Measurements from ENCODE around the gene PPARG. TPM values are rescaled to one million over a fixed set of nuclear protein-coding genes. Genes with fewer than 3 reads are reported as not detected.
"Not testable (repeated sequence)": the region's sequence is repeated elsewhere in the genome, so short reads cannot be mapped to it uniquely, and the experiment has no call there.

Gene PPARG
- total and polyA plus RNA-seq, 2 donors, result 18.6 to 62.9 TPM

DNA sequence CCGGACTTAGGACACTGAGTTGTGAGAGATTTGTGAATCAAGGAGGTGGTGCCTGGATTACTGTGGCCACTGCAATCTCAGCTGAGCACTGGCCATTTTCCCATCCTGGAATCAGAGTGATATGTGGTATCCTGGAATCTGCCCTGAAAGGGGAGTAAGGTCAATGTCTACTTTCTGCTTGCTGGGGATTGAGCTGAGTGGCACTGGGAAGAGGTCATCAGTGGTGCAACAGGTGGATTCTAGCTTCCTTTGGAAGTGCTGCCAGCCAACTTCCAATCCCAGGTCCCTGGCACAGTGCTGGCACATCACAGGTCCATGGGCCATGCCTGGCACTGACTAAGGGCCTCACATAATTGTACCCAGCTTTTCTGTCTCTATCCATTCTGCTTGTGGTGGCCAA is 174.8 kb downstream of the PPARG start:
- no peak overlapping the region for H3K4me3 ChIP-seq (ENCODE audit: low read depth, low read length)
- DNase-seq (ENCODE audit: extremely low spot score), result no peak
- no peaks in the 10 kb centered on the region for H3K4me1 ChIP-seq (ENCODE audit: insufficient read depth)
- no peaks in the 10 kb centered on the region for H3K36me3 ChIP-seq (ENCODE audit: insufficient read depth)
- WGBS, result 94% methylated on average over 1 of the region's 1 CpG
- H3K27ac ChIP-seq (ENCODE audit: low read depth), result no peak overlapping the region

DNA sequence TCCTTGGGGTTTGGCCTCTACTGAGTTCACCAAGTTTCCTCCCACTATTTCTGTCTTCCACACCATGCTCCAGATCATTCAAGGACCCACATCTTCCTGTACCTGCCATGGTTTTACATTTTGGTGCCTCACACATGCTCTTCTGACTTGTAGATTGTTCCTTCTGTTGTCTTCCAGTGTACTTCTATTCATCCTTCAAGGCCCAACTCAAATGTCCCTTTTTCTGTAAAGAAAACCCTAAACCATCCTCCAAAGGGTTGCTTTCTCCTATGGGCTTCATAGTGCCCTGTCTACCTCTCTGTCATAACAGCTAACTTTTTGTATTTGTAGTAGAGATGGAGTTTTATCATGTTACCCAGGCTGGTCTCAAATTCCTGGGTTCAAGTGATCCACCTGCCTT is 175.3 kb downstream of the PPARG start:
- no peaks in the 10 kb centered on the region for H3K4me1 ChIP-seq (ENCODE audit: insufficient read depth)
- no peak overlapping the region for H3K4me3 ChIP-seq (ENCODE audit: low read depth, low read length)
- DNase-seq (ENCODE audit: extremely low spot score), result no peak
- H3K27ac ChIP-seq (ENCODE audit: low read depth), result no peak overlapping the region
- no peaks in the 10 kb centered on the region for H3K36me3 ChIP-seq (ENCODE audit: insufficient read depth)

DNA sequence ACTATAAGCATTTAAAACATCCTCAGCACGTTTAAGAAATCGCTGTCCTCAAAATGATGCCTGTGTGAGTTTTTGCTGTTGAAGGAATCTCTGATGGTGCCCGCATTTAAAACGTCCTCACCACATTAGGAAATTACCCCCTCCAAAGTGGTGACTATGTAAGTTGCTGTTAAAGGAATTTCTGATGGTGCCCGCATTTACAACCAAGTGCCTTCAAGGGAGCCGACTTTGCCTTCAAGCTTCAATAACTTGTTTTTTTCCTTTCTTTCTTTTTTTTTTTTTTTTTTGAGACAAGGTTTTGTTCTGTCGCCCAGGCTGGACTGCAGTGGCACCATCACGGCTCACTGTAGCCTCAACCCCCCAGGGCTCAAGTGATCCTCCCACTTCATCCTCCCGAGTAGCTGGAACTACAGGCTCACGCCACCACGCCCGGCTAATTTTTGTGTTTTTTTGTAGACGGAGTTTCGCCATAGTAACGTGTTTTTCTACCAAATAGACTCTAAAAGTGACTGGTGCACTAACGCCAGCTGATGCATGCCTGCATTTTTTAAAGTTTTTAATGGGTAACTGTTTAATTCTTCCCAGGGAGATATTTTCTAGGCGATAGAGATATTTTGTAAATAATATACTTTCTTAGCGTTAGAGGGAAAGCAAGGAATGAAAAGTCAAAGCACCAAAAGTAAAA is 176.4 kb downstream of the PPARG start:
- Histone ChIP-seq H3K36me3 (ENCODE audit: insufficient read depth) (no peaks in the 10 kb centered on the region), H3K4me1 (ENCODE audit: insufficient read depth) (no peaks in the 10 kb centered on the region), H3K27ac (ENCODE audit: low read depth) (no peak overlapping the region), H3K4me3 (ENCODE audit: low read depth, low read length) (no peak overlapping the region)
- no peak for DNase-seq (ENCODE audit: extremely low spot score)
- 80% methylated on average over 18 of the region's 18 CpGs for WGBS

DNA sequence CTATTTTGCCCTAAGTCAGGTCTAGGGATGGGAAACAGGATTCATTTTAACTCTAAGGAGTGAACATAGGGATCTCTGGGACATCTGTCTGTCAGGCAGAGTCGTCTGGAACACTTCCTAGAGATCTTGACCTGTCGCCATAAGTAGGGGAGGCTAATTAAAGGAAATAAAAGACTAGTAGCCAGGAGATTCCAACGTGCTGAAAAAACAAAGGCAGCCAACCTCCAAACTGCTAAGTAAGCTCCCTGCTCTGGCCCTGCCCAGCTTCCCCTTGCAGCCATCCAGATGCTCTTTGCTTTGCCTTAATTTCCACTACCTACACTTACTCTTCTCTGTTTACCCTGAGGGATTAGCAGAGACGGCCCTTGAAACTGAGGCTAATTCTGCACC is 177.0 kb downstream of the PPARG start:
- no peaks in the 10 kb centered on the region for H3K4me1 ChIP-seq (ENCODE audit: insufficient read depth)
- no peak overlapping the region for H3K4me3 ChIP-seq (ENCODE audit: low read depth, low read length)
- H3K36me3 ChIP-seq (ENCODE audit: insufficient read depth), result no peaks in the 10 kb centered on the region
- no peak overlapping the region for H3K27ac ChIP-seq (ENCODE audit: low read depth)
- no peak for DNase-seq (ENCODE audit: extremely low spot score)
- WGBS, result 25% methylated on average over 4 of the region's 4 CpGs

DNA sequence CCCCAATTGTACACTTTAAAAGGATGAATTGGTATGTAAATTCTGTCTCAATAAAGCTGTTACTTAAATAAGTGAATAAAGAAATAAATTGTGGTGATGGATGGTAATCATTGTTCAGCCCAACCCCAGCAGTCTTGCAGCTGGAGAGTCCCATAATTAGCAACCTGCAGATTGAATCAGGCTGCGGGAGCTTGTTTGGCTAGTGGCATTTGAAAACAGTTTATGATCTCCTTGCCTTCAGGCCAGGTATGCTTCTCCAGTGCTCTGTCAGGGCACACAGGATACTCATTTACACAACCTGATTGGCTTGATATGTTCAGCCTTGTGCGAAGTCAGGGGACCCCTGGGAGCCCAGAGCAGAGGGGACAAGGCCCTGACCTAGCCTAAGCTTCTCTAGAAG is 178.9 kb downstream of the PPARG start:
- H3K36me3 ChIP-seq (ENCODE audit: insufficient read depth), result no peaks in the 10 kb centered on the region
- no peaks in the 10 kb centered on the region for H3K4me1 ChIP-seq (ENCODE audit: insufficient read depth)
- no peak overlapping the region for H3K27ac ChIP-seq (ENCODE audit: low read depth)
- DNase-seq (ENCODE audit: extremely low spot score), result no peak
- WGBS, result 90% methylated on average over 2 of the region's 2 CpGs
- H3K4me3 ChIP-seq (ENCODE audit: low read depth, low read length), result no peak overlapping the region

DNA sequence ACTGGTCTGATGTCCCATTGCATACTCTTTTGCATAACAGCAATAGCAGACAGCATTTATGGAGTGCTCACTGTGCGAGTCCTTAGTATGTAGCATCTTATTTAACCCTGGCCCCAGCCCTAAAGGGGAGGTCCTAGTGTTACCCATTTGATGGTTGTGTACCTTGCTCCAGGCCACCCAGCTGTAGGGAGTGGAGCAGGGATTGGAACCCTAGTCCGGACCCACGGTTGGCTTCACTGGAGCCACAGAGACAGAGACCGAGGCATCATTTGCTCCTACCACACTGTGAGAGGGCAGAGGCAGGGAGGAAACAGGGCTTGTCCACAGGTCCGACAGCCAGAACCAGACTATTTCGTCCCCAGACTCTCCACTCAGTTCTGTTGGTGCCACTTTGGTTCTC is 179.4 kb downstream of the PPARG start:
- WGBS, result 90% methylated on average over 6 of the region's 6 CpGs
- DNase-seq (ENCODE audit: extremely low spot score), result no peak

DNA sequence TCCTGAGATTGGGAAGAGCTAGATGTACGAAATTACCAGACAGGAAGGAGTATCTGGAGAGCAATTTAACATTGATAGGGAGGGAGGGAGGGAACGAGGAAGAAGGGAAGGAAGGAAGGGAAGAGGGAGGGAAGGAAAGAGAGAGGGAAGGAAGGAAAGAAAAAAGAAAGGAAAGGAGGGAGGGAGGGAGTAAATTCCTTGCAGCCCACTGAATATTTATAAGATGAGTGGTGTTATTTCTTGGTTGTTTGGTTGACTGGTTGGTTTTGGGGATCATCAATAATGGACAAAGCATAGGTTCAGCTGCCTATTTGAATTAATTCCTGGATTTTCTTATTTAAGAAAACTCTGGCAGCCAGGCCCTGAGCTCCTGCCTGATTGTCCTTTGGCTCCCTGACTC is 179.9 kb downstream of the PPARG start:
- H3K27ac ChIP-seq (ENCODE audit: low read depth), result no peak overlapping the region
- no peaks in the 10 kb centered on the region for H3K4me1 ChIP-seq (ENCODE audit: insufficient read depth)
- DNase-seq (ENCODE audit: extremely low spot score), result no peak
- WGBS, result 54% methylated on average over 2 of the region's 2 CpGs
- H3K36me3 ChIP-seq (ENCODE audit: insufficient read depth), result no peaks in the 10 kb centered on the region
- no peak overlapping the region for H3K4me3 ChIP-seq (ENCODE audit: low read depth, low read length)

More for the DNA sequence above, 179.4 kb downstream of the PPARG start:
- Histone ChIP-seq H3K4me1 (ENCODE audit: insufficient read depth) (no peaks in the 10 kb centered on the region), H3K36me3 (ENCODE audit: insufficient read depth) (no peaks in the 10 kb centered on the region), H3K4me3 (ENCODE audit: low read depth, low read length) (no peak overlapping the region), H3K27ac (ENCODE audit: low read depth) (no peak overlapping the region)

DNA sequence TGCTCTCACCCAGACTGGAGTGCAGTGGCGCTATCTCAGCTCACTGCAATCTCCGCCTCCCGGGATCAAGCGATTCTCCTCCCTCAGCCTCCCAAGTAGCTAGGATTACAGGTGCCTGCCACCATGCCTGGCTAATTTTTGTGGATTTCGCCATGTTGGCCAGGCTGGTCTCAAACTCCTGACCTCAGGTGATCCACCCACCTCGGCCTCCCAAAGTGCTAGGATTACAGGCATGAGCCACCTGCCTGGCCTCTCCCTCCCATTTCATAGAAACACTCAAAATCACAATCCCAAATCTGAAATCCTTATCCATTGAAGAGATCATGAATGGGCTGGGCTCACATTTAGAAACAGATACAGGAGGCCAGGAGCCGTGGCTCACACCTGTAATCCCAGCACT is 180.4 kb downstream of the PPARG start:
- H3K27ac ChIP-seq (ENCODE audit: low read depth); DNase-seq (ENCODE audit: extremely low spot score); H3K4me3 ChIP-seq (ENCODE audit: low read depth, low read length); H3K4me1 ChIP-seq (ENCODE audit: insufficient read depth); H3K36me3 ChIP-seq (ENCODE audit: insufficient read depth): not testable (repeated sequence)
- 81% methylated on average over 7 of the region's 7 CpGs for WGBS

DNA sequence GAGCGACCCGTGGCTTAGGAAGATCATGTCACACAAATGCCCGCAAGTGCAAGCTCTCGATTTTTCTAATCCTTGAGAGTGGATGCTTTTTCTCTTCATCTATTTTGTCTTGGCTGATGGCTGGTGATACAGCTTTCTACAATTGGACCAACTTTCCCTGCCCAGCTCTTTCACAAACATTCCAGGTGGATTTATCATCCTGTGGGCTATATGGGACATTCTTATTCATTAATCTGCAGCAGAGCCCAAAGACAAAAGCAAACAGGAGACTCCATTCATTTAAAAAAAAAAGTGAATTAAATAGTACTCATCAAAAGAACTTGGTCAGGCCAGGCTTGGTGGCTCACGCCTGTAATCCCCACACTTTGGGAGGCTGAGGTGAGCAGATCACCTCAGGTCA is 181.2 kb downstream of the PPARG start:
- 94% methylated on average over 5 of the region's 5 CpGs for WGBS
- Histone ChIP-seq H3K27ac (ENCODE audit: low read depth) (no peak overlapping the region), H3K4me3 (ENCODE audit: low read depth, low read length) (no peak overlapping the region), H3K36me3 (ENCODE audit: insufficient read depth) (no peaks in the 10 kb centered on the region), H3K4me1 (ENCODE audit: insufficient read depth) (no peaks in the 10 kb centered on the region)
- no peak for DNase-seq (ENCODE audit: extremely low spot score)

DNA sequence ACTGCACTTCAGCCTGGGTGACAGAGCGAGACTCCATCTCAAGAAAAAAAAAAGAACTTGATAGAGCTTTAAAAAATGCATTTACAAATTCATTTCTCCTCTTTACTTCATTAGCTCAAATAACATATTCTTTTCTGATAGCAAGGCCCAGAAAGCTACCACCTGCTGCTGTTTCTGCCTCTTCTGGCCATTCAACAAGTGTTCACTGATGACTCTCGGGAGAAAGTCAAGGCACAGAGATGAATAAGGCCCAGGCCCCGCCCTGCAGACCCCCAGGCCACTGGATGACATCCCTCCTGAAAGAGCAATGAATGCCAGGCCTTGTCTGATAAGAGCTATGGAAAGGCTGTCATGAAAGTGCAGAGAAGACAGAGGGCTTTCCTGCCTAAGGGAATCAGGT is 181.8 kb downstream of the PPARG start:
- no peaks in the 10 kb centered on the region for H3K36me3 ChIP-seq (ENCODE audit: insufficient read depth)
- no peak overlapping the region for H3K4me3 ChIP-seq (ENCODE audit: low read depth, low read length)
- WGBS, result 91% methylated on average over 3 of the region's 3 CpGs
- no peak overlapping the region for H3K27ac ChIP-seq (ENCODE audit: low read depth)
- H3K4me1 ChIP-seq (ENCODE audit: insufficient read depth), result no peaks in the 10 kb centered on the region
- DNase-seq (ENCODE audit: extremely low spot score), result no peak

DNA sequence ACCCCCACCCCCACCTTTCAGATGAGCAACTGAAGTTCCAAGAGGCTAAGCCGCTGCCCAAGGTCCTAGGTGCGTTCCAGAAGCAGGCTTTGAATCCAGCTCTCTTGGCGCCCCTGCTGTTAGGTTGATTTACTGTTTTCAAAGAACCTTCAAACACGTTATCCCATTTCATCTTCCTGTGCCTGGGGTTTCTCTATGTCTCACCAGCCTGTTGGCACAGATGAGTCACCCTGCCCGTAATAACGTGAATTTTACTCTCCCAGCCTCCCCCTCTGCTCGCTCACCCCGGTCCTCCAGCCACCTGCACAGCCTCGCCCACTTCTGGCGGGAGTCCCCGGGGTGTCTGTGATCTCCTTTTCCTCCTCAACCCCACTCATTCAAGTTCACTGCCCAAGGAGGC is 182.4 kb downstream of the PPARG start:
- Histone ChIP-seq H3K36me3 (ENCODE audit: insufficient read depth) (no peaks in the 10 kb centered on the region), H3K4me1 (ENCODE audit: insufficient read depth) (peaks cover 4% of the 10 kb centered on the region), H3K4me3 (ENCODE audit: low read depth, low read length) (no peak overlapping the region), H3K27ac (ENCODE audit: low read depth) (no peak overlapping the region)
- DNase-seq (ENCODE audit: extremely low spot score), result no peak
- WGBS, result 65% methylated on average over 11 of the region's 11 CpGs

DNA sequence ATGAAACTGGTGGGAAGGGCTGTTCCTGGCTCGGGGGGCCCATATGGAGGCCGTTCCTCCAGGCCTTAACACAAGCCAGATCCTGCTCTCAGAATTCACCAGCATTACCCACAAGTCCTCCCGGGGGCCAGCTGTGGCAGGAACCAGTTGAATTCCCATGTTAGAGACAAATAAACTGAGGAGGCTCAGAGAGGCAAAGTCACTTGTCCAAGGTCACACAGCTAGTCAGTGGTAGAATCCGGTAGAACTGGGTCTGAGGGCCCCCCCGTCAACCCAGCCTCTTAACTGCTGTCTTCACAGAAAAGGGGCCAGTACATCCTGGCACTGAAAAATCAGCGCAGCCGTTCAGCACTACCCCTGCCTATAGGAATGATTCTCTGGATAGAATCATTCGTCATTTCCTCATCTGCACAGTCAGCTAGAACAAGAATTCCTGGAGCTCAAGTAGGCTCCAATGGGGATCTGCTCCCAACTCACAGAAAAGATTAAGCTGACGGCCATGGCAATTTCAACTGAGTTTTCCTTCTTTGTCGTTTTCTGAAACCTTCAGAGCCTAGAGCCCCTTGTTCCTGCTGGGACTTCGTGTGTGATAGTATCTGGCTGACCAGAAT is 183.2 kb downstream of the PPARG start:
- H3K4me3 ChIP-seq (ENCODE audit: low read depth, low read length), result no peak overlapping the region
- H3K4me1 ChIP-seq (ENCODE audit: insufficient read depth), result peaks cover 4% of the 10 kb centered on the region
- no peak for DNase-seq (ENCODE audit: extremely low spot score)
- H3K27ac ChIP-seq (ENCODE audit: low read depth), result no peak overlapping the region
- H3K36me3 ChIP-seq (ENCODE audit: insufficient read depth), result no peaks in the 10 kb centered on the region
- WGBS, result 72% methylated on average over 11 of the region's 11 CpGs

DNA sequence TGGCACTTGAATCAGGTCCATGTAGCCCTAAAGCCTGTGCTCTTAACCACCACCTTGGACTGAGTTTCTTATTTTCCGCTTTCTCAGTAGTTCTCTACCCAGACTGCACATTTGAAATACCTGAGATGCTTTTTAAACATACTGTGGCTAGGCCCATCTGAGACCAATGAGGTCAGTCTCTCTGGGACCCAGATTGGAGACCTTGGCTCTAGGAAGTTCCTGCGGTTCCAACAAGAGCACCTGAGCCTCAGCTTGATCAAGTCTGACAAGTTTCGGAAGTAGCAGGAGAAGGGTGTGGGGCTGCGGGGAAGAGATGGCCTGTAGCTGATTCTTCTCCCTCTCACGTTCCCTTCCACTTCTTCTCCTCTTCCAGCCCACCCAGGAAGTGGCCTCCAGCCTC is 183.9 kb downstream of the PPARG start:
- WGBS, result 91% methylated on average over 5 of the region's 5 CpGs
- no peak for DNase-seq (ENCODE audit: extremely low spot score)
- H3K27ac ChIP-seq (ENCODE audit: low read depth), result no peak overlapping the region
- H3K4me1 ChIP-seq (ENCODE audit: insufficient read depth), result peaks cover 4% of the 10 kb centered on the region
- no peaks in the 10 kb centered on the region for H3K36me3 ChIP-seq (ENCODE audit: insufficient read depth)
- H3K4me3 ChIP-seq (ENCODE audit: low read depth, low read length), result no peak overlapping the region

DNA sequence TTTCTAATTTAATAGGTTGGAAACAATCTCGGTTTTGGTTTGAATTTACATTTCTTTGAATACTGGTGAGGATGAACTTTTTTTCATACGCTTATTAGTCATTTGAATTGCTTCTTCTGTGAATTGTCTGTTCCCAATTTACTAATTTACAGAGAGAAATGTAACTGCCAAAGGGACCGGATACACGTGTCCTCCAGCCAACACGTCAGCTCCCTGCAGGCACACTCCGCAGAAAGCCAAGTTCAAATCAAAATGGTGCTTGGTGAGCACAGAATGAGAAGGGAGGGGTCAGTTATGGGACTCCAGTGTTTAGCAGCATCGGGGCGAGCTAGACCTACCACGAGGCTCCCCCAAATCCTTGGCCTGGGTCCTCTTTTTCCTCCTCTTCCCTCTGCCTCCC is 184.6 kb downstream of the PPARG start:
- WGBS, result 88% methylated on average over 9 of the region's 9 CpGs
- DNase-seq (ENCODE audit: extremely low spot score), result no peak
- Histone ChIP-seq H3K36me3 (ENCODE audit: insufficient read depth) (no peaks in the 10 kb centered on the region), H3K27ac (ENCODE audit: low read depth) (no peak overlapping the region), H3K4me3 (ENCODE audit: low read depth, low read length) (no peak overlapping the region), H3K4me1 (ENCODE audit: insufficient read depth) (peaks cover 4% of the 10 kb centered on the region)

Data from urinary bladder (tissue), 4 donors.